MCF 10A (cell line): ENCODE measurements around the gene LGALSL. TPM values are rescaled to one million over a fixed set of nuclear protein-coding genes. Genes with fewer than 3 reads are reported as not detected.

Source experiments
- BruUV-seq: library from RNA; stranded (reverse); fragments of 400-500 nt; replicated peaks from 2 replicates; lab custom pipeline; 2021; lab: Mats Ljungman, UMichigan
- CTCF ChIA-PET: fragments of 300-600 bp; sonication (Branson Sonifier 250); formaldehyde crosslinking; extraction: SDS; loops from one replicate; lab custom pipeline; 2021; ENCODE audit warnings: antibody characterized with exemption, inconsistent platforms; lab: Yijun Ruan, JAX
- POLR2A ChIA-PET: fragments of 300-600, 350-650 bp; sonication (Branson Sonifier 250); formaldehyde crosslinking; extraction: SDS; loops from one replicate; lab custom pipeline; 2020; ENCODE audit warnings: antibody characterized with exemption, inconsistent platforms; lab: Yijun Ruan, JAX
- DNase-seq: peaks from one replicate; pipeline ENCODE4 v3.0.0-alpha.2; 2018; ENCODE audit not compliant: unreplicated experiment
- H3K27ac Mint-ChIP-seq: one replicate; pipeline ENCODE4 v1.8.0; 2022; ENCODE audit warnings: mild to moderate bottlenecking, low read depth, mixed read lengths; ENCODE audit not compliant: unreplicated experiment
- H3K27me3 Mint-ChIP-seq: one replicate; pipeline ENCODE4 v1.8.0; 2022; ENCODE audit warnings: mixed read lengths; ENCODE audit not compliant: insufficient read depth, unreplicated experiment
- H3K36me3 Mint-ChIP-seq: one replicate; pipeline ENCODE4 v1.8.0; 2022; ENCODE audit warnings: mild to moderate bottlenecking, moderate library complexity, mixed read lengths; ENCODE audit not compliant: insufficient read depth, unreplicated experiment
- H3K4me1 Mint-ChIP-seq: one replicate; pipeline ENCODE4 v1.8.0; 2022; ENCODE audit warnings: mixed read lengths; ENCODE audit not compliant: insufficient read depth, unreplicated experiment
- H3K4me3 Mint-ChIP-seq: one replicate; pipeline ENCODE4 v1.8.0; 2022; ENCODE audit warnings: mild to moderate bottlenecking, moderate library complexity, mixed read lengths; ENCODE audit not compliant: unreplicated experiment
- H3K9me3 Mint-ChIP-seq: one replicate; pipeline ENCODE4 v1.8.0; 2022; ENCODE audit warnings: mixed read lengths; ENCODE audit not compliant: unreplicated experiment
- intact Hi-C: fragments of 100-400 bp; cut with micrococcal nuclease; formaldehyde crosslinking; loops from 2 replicates; pipeline ENCODE4 v1.14.1; 2022
- total RNA-seq: library from RNA; stranded (reverse); gene quantifications from 2 replicates; pipeline ENCODE4 v1.2.3, GENCODE V29; 2022
- TF ChIP-seq, protein P1 (sequence below): fragments of 200-600 bp; IDR thresholded peaks from one replicate; pipeline ENCODE4 v1.8.0; 2022; ENCODE audit warnings: antibody characterized with exemption, mild to moderate bottlenecking; ENCODE audit not compliant: unreplicated experiment

Gene LGALSL
- total RNA-seq, 1 experiment from 2014 or later = 11.4 TPM

DNA sequence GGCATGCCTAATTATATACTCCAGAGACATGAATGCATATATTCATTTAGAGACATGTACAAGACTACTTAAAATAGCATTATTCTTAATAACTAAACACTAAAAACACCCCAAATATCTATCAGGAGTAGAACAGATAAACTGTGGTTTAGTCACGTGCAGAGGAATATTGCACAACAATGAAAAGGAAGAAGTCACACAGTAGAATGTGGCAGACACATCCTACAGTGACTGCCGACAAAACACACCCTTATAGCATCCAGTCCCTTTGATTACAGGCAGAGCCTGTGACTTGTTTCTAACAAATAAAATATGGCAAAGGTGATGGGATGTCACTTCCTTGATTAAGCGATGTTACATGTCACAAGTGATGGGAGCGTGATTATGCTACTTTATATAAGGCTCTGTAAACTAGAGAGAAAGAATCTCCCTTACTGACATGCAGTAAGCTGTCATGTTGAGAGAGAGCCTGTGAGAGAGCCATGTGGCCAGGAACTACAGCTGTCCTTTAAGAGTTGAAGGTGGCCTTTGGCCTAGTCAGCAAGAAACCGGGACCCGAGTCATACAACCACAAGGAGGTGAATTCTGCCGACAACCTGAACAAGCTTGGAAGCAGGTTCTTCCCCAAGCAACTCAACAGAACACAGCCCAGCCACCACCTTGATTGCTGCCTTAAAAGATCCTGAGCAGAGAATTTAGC, 39.1 kb upstream of the LGALSL start:
- no TSS peak for BruUV-seq
- no peak for DNase-seq
- intact Hi-C loops = no loop called here
- H3K9me3 Mint-ChIP-seq = no peaks in the 10 kb centered on the region
- ChIA-PET POLR2A (no interaction called here), CTCF (interaction anchor here (0.6 kb wide), 1 partner anchor 8 kb away, joined by 3 read pairs; no protein-coding TSS in a partner anchor)
- H3K27me3 Mint-ChIP-seq = no peaks in the 10 kb centered on the region
- no peaks in the 10 kb centered on the region for H3K36me3 Mint-ChIP-seq
- H3K27ac Mint-ChIP-seq = no peak overlapping the region
- no peaks in the 10 kb centered on the region for H3K4me1 Mint-ChIP-seq
- TF ChIP-seq, protein P1, sequence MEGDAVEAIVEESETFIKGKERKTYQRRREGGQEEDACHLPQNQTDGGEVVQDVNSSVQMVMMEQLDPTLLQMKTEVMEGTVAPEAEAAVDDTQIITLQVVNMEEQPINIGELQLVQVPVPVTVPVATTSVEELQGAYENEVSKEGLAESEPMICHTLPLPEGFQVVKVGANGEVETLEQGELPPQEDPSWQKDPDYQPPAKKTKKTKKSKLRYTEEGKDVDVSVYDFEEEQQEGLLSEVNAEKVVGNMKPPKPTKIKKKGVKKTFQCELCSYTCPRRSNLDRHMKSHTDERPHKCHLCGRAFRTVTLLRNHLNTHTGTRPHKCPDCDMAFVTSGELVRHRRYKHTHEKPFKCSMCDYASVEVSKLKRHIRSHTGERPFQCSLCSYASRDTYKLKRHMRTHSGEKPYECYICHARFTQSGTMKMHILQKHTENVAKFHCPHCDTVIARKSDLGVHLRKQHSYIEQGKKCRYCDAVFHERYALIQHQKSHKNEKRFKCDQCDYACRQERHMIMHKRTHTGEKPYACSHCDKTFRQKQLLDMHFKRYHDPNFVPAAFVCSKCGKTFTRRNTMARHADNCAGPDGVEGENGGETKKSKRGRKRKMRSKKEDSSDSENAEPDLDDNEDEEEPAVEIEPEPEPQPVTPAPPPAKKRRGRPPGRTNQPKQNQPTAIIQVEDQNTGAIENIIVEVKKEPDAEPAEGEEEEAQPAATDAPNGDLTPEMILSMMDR = no peak
- no peak overlapping the region for H3K4me3 Mint-ChIP-seq

DNA sequence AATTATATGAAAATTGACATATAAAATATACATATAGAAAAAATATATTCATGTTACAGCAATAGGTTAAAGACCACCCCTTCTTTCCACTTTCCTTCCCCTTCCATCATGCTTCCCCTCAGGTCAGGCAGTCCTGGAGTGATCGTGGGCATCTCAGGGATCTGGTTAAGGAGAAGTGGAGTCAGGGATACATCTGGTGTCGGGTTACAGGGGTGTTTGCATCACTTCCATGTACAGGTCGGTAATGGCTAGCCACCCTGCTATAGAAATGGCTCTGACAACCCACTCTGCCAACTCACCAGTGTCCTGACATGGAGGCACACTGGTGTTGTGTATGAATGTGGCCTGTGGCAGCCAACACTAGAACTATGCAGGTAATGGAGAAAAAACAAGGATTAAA, 36.3 kb upstream of the LGALSL start:
- no peak overlapping the region for H3K27ac Mint-ChIP-seq
- DNase-seq = peak; percentile 21
- no peaks in the 10 kb centered on the region for H3K9me3 Mint-ChIP-seq
- no peaks in the 10 kb centered on the region for H3K36me3 Mint-ChIP-seq
- ChIA-PET CTCF (no interaction called here), POLR2A (no interaction called here)
- H3K4me3 Mint-ChIP-seq = no peak overlapping the region
- no TSS peak for BruUV-seq
- no peaks in the 10 kb centered on the region for H3K27me3 Mint-ChIP-seq
- H3K4me1 Mint-ChIP-seq = no peaks in the 10 kb centered on the region
- TF ChIP-seq, protein P1 = no peak
- intact Hi-C loops = no loop called here

DNA sequence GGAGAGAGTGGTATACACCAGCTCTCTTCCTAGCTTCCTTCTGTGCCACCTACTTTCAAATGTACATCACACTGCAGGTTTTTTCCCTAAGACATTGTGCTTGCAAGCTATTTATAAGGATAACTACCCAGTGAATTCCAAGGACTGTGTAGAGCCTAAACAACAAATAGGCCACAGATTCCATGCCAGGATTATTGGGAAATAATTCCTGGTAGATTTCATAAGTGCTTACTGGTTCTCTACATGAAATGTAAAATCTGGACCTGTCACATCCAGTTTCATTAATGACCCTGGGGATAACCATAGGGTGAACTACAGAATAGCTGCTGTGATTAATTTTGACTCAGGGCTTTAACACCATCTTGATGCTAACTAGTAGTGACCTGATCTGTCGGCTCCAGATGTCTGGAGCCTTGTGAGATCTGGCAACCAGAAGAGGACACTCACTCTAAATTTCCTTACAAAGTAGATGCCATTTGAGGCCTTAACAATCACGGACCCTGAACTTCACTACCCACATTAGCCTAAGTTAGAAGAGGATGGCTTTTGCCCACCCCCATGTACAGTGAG, 34.3 kb upstream of the LGALSL start:
- Mint-ChIP-seq H3K9me3 (no peaks in the 10 kb centered on the region), H3K4me3 (no peak overlapping the region), H3K27me3 (no peaks in the 10 kb centered on the region), H3K27ac (no peak overlapping the region), H3K36me3 (no peaks in the 10 kb centered on the region), H3K4me1 (no peaks in the 10 kb centered on the region)
- BruUV-seq = no TSS peak
- TF ChIP-seq, protein P1 = no peak
- CTCF ChIA-PET = interaction anchor here (0.6 kb wide), 2 partner anchors 19 to 24 kb away, joined by 3 read pairs; no protein-coding TSS in a partner anchor
- peak; percentile 45 for DNase-seq
- POLR2A ChIA-PET = no interaction called here
- intact Hi-C loops = no loop called here

DNA sequence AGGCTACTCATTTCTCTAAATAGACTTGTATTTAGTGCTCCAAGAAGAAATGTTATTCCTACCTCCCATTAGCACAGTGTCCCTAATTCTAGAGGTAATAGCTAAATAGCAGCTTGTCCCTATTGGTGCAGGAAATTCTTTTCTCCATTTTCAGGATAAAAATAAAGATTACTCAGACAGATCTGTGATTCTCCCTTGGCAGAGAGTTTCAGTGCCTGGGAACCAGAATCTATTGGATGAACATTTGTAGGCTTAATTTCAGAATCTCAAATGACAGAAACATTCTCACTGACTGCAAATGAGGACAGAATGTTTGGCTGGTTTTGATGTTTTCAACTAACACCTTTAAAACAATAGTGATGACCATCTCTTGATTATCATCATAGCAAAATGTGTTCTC, 33.3 kb upstream of the LGALSL start:
- ChIA-PET POLR2A (interaction anchor here (1.6 kb wide), 1 partner anchor 11 kb away, joined by 4 read pairs; no protein-coding TSS in a partner anchor), CTCF (interaction anchor here (0.6 to 1.1 kb wide), 2 partner anchors 21 to 90 kb away, joined by 3 read pairs; no protein-coding TSS in a partner anchor)
- H3K36me3 Mint-ChIP-seq = no peaks in the 10 kb centered on the region
- TF ChIP-seq, protein P1 = no peak
- no peak overlapping the region for H3K4me3 Mint-ChIP-seq
- no peaks in the 10 kb centered on the region for H3K27me3 Mint-ChIP-seq
- intact Hi-C loops = no loop called here
- no peaks in the 10 kb centered on the region for H3K4me1 Mint-ChIP-seq
- H3K27ac Mint-ChIP-seq = no peak overlapping the region
- no peaks in the 10 kb centered on the region for H3K9me3 Mint-ChIP-seq
- no TSS peak for BruUV-seq
- no peak for DNase-seq
